ENCODE results near the gene NUDT22. TPM values are rescaled to one million over a fixed set of nuclear protein-coding genes. Genes with fewer than 3 reads are reported as not detected.

Gene NUDT22
- total RNA-seq, 4 donors from 2014 or later = 44.5 to 66.1 (median 54.4) TPM

GRCh38 chr11:64224891-64225607 lies 1.0 kb upstream of the NUDT22 start:
- Histone ChIP-seq H3K4me1 (peaks cover 56% of the 10 kb centered on the region), H3K27me3 (no peaks in the 10 kb centered on the region), H3K27ac (peak overlapping the region; percentile 89), H3K4me3 (peak overlapping the region; percentile 88), H3K9me3 (no peaks in the 10 kb centered on the region), H3K36me3 (peaks cover 3% of the 10 kb centered on the region)
- TF ChIP-seq POLR2A (IDR thresholded peaks at IDR 0.05) (peak in 1 of 2 donors; percentile 0), CTCF (IDR thresholded peaks at IDR 0.05) (no peak)
- 61% methylated on average over 18 of the region's 22 CpGs for WGBS
- DNase-seq (ENCODE audit: low spot score in 2 of 2) = no peak

- H3K4me3 ChIP-seq = peak overlapping the region; percentile 88
- no peaks in the 10 kb centered on the region for H3K9me3 ChIP-seq
- no peaks in the 10 kb centered on the region for H3K36me3 ChIP-seq
- WGBS = 0% methylated on average over 6 of the region's 26 CpGs
- TF ChIP-seq POLR2A (IDR thresholded peaks at IDR 0.05) = no peak
- no peak for TF ChIP-seq POLR2AphosphoS5 (IDR thresholded peaks at IDR 0.05)
- no peak for TF ChIP-seq CTCF (IDR thresholded peaks at IDR 0.05)
- no peak for TF ChIP-seq EP300 (IDR thresholded peaks at IDR 0.05)
- peaks cover 71% of the 10 kb centered on the region for H3K4me1 ChIP-seq
- peak in 1 of 2 donors; percentile 77 for DNase-seq (ENCODE audit: low spot score in 2 of 2)
- no peaks in the 10 kb centered on the region for H3K27me3 ChIP-seq
- H3K27ac ChIP-seq = peak overlapping the region; percentile 89
Observed at GRCh38 chr11:64226507-64227051, 505 bp downstream of the NUDT22 start.

GRCh38 chr11:64227405-64227956 lies 1.4 kb downstream of the NUDT22 start:
- no peaks in the 10 kb centered on the region for H3K27me3 ChIP-seq
- H3K4me1 ChIP-seq = peaks cover 79% of the 10 kb centered on the region
- no peak overlapping the region for H3K27ac ChIP-seq
- no peaks in the 10 kb centered on the region for H3K9me3 ChIP-seq
- H3K4me3 ChIP-seq = peak overlapping the region; percentile 88
- no peak for DNase-seq (ENCODE audit: low spot score in 2 of 2)
- H3K36me3 ChIP-seq = no peaks in the 10 kb centered on the region
- WGBS = 66% methylated on average over 2 of the region's 3 CpGs
- TF ChIP-seq EP300 (IDR thresholded peaks at IDR 0.05) = no peak
- no peak for TF ChIP-seq CTCF (IDR thresholded peaks at IDR 0.05)
- TF ChIP-seq POLR2AphosphoS5 (IDR thresholded peaks at IDR 0.05) = no peak
- no peak for TF ChIP-seq POLR2A (IDR thresholded peaks at IDR 0.05)

- DNase-seq (ENCODE audit: low spot score in 2 of 2) = no peak
- 93% methylated on average over 3 of the region's 12 CpGs for WGBS
- TF ChIP-seq POLR2A (IDR thresholded peaks at IDR 0.05) = no peak
- TF ChIP-seq EP300 (IDR thresholded peaks at IDR 0.05) = no peak
- no peak for TF ChIP-seq POLR2AphosphoS5 (IDR thresholded peaks at IDR 0.05)
- no peak for TF ChIP-seq CTCF (IDR thresholded peaks at IDR 0.05)
- peak overlapping the region; percentile 86 for H3K4me3 ChIP-seq
- H3K4me1 ChIP-seq = peaks cover 86% of the 10 kb centered on the region
- H3K9me3 ChIP-seq = no peaks in the 10 kb centered on the region
- no peaks in the 10 kb centered on the region for H3K27me3 ChIP-seq
- H3K36me3 ChIP-seq = no peaks in the 10 kb centered on the region
- H3K27ac ChIP-seq = peak overlapping the region; percentile 90
Observed at GRCh38 chr11:64229090-64229743, 3.1 kb downstream of the NUDT22 start.

GRCh38 chr11:64229744-64230170 lies 3.7 kb downstream of the NUDT22 start:
- no peaks in the 10 kb centered on the region for H3K9me3 ChIP-seq
- H3K4me1 ChIP-seq = peaks cover 81% of the 10 kb centered on the region
- peak overlapping the region; percentile 90 for H3K27ac ChIP-seq
- H3K4me3 ChIP-seq = peak overlapping the region; percentile 86
- 19% methylated on average over 13 of the region's 13 CpGs for WGBS
- H3K27me3 ChIP-seq = no peaks in the 10 kb centered on the region
- DNase-seq (ENCODE audit: low spot score in 2 of 2) = no peak
- TF ChIP-seq CTCF (IDR thresholded peaks at IDR 0.05) = no peak
- no peak for TF ChIP-seq POLR2AphosphoS5 (IDR thresholded peaks at IDR 0.05)
- TF ChIP-seq EP300 (IDR thresholded peaks at IDR 0.05) = no peak
- TF ChIP-seq POLR2A (IDR thresholded peaks at IDR 0.05) = no peak
- no peaks in the 10 kb centered on the region for H3K36me3 ChIP-seq
